ENCODE data around the gene GTF2E1.

DNA sequence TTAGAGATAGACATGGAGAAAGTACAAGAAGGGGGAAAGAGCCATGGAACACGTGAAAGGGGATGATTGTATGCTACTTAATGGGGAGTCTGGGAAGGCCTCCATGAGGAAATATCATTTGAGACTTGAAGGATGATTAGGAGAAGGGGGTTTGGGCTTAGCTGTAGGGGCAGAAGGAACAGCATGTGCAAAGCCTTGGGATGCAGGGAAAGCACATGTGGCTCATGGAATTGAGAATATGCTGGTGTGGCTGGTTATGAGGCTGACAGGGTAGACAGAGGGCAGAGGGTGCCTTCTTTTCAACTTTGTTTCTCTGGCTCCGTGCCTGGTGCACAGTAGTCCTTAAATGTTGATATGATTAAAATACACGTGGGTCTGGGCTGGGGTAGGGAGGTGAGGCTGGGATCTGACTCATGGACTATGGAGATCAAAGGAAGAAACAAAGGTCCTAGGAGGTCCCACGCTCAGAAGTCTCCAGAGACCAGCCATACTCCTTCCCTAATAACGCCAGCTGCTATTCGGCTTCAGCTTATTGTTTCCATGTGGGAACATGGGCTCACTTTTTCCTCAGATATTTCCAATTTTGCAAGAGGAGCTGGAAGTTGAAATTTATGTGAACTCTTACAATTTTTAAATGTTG, 1.1 kb downstream of the GTF2E1 start:
- TF ChIP-seq, protein P1, sequence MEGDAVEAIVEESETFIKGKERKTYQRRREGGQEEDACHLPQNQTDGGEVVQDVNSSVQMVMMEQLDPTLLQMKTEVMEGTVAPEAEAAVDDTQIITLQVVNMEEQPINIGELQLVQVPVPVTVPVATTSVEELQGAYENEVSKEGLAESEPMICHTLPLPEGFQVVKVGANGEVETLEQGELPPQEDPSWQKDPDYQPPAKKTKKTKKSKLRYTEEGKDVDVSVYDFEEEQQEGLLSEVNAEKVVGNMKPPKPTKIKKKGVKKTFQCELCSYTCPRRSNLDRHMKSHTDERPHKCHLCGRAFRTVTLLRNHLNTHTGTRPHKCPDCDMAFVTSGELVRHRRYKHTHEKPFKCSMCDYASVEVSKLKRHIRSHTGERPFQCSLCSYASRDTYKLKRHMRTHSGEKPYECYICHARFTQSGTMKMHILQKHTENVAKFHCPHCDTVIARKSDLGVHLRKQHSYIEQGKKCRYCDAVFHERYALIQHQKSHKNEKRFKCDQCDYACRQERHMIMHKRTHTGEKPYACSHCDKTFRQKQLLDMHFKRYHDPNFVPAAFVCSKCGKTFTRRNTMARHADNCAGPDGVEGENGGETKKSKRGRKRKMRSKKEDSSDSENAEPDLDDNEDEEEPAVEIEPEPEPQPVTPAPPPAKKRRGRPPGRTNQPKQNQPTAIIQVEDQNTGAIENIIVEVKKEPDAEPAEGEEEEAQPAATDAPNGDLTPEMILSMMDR (IDR thresholded peaks at IDR 0.05), result no peak
- no peak for TF ChIP-seq EZH2 (IDR thresholded peaks at IDR 0.05; ENCODE audit: borderline replicate concordance, insufficient read depth, low read depth, low read length, poor library complexity, severe bottlenecking)

Measured in B cell (primary cell).